Measurements from ENCODE around the gene VIM.
"Not testable (repeated sequence)": the region's sequence is repeated elsewhere in the genome, so short reads cannot be mapped to it uniquely, and the experiment has no call there.

VIM gene

DNA sequence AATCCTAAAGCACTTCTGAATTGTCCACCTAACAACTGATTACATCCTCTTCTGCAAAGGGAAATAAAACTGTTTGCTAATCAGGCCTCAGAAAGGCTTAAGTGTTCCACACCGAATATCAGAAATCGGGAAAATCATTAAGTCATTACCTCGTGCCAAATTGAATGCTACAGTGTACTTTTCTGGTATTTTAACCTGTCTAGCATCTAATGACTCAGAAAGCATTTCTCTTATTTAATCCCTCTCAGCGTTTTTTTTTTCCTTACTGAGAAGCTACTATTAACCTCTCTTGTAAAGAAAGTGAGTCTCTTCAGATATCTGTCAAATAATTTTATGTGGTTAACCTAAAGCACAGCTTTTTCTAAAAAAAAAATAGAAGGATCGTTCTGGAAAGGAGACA lies 28.6 kb downstream of the VIM start:
- no peak for DNase-seq (ENCODE audit: low spot score)

GRCh38 chr10:17257466-17258321 lies 29.7 kb downstream of the VIM start:
- peak; percentile 58 for DNase-seq (ENCODE audit: low spot score)

GRCh38 chr10:17262502-17262901 lies 34.5 kb downstream of the VIM start:
- DNase-seq (ENCODE audit: low spot score), result no peak

- no peak for DNase-seq (ENCODE audit: low spot score)
These were observed 35.5 kb downstream of the VIM start for GRCh38 chr10:17263580-17263979.

- no peak for DNase-seq (ENCODE audit: low spot score)
These were observed 37.4 kb downstream of the VIM start for GRCh38 chr10:17265468-17265867.

DNA sequence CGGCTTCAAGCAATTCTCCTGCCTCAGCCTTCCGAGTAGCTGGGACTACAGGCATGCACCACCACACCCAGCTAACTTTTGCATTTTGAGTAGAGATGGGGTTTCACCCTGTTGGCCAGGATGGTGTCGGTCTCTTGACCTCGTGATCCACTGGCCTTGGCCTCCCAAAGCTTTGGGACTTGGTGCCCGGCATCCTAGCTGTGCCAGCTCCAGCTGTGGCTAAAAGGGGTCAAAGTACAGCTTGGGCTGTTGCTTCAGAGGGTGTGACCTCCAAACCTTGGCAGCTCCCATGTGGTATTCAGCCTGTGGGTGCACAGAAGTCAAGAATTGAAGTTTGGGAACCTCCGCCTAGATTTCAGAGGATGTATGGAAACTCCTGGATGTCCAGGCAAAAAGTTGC lies 38.5 kb downstream of the VIM start:
- DNase-seq (ENCODE audit: low spot score), result not testable (repeated sequence)

DNA sequence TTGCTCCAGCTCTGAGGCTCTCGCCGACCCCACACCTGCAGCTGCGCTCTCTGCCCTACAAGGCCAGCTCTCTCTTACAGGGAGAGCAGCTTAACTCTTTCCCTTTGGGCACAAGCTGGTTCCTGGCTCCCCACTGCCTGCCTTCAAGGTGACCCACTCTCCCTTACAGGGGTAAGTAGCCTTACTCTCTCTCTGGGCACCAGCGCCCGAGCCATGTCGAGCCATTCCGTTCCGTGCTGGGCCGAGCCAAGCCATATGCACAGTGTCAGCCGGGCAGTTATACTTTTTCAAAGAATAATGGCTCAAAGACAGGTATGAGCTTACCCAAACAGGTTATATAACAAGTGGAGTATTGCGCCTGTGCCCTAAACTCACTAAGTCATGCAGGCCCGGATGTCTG lies 44.6 kb downstream of the VIM start:
- DNase-seq (ENCODE audit: low spot score), result no peak

DNA sequence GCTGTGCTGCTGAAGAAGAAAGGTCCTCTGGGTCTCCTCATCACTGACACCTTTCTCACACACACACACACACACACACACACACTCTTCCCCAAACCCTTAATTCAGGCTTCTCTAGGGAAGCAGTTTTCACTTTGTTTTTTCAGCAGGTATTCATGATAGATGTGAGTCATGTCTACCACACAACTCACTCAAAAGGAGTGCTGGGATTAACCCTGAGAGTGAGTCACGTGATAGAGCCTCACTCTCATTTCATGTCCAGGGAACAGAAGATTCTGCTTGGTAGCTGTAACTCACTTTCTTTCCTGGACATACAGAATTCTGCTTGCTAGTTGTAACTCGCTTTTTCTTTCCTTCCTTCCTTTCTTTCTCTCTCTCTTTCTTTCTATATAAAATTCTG lies 45.4 kb downstream of the VIM start:
- DNase-seq (ENCODE audit: low spot score), result no peak

DNA sequence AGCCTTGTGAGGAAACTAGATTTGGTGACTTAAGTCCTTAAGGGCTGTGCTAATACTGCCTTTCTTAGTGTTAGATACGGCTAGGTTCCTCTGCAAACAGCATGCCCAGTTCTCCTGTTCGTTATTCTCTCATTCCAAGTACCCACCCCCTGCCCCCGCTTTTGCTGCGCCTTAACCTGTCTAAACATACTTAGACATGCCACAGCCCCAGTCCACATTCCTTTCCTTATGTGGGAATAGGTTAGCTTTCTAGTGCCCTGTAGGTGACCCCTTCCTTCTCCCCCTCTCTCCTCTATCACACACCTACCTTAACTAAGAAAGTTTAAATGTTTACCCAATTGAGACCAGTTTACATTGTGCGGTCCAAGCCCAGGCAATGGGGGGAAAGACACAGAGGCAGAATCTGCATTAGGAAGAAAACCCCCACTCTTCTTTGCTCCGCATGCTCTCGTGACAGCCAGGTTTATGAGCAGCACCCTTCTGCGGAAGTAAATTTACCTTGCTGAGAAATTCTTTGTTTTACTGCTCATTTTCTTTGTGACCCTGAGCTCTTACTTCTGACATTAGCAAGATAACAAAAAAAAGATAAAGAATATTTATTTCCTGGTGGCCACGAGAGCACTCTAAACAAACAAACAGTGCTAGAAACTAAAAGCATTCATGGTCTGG lies 48.8 kb downstream of the VIM start:
- no peak for DNase-seq (ENCODE audit: low spot score)

DNA sequence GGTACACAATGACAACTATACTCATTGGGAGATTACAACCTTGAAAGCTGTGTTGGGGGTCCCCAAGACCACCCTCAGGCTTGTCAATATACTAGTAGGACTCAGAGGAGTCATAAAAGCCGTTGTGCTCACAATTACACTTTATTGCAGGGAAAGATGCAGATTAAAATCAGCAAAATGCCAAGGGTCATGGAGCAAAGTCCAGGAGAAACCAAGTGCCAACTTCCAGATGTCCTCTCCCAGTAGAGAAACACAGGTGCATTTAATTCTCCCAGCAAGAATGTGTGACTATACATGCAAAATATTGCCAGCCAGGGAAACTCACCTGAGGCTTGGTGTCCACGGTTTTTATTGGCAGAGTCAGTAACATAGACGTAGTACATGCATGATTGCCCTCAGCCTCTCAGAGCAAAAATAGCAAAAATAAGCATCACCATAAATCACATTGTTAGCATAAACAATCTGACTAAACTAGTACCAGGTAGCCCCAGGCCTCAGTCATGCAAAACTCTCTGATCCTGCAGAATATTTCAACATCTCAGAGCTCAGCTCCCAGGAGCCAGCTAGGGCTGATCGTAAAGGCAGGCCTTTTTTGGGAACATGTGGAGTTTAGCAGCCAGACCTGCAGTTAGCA lies 50.7 kb downstream of the VIM start:
- DNase-seq (ENCODE audit: low spot score), result no peak

GRCh38 chr10:17282311-17282710 lies 54.3 kb downstream of the VIM start:
- DNase-seq (ENCODE audit: low spot score), result no peak

DNA sequence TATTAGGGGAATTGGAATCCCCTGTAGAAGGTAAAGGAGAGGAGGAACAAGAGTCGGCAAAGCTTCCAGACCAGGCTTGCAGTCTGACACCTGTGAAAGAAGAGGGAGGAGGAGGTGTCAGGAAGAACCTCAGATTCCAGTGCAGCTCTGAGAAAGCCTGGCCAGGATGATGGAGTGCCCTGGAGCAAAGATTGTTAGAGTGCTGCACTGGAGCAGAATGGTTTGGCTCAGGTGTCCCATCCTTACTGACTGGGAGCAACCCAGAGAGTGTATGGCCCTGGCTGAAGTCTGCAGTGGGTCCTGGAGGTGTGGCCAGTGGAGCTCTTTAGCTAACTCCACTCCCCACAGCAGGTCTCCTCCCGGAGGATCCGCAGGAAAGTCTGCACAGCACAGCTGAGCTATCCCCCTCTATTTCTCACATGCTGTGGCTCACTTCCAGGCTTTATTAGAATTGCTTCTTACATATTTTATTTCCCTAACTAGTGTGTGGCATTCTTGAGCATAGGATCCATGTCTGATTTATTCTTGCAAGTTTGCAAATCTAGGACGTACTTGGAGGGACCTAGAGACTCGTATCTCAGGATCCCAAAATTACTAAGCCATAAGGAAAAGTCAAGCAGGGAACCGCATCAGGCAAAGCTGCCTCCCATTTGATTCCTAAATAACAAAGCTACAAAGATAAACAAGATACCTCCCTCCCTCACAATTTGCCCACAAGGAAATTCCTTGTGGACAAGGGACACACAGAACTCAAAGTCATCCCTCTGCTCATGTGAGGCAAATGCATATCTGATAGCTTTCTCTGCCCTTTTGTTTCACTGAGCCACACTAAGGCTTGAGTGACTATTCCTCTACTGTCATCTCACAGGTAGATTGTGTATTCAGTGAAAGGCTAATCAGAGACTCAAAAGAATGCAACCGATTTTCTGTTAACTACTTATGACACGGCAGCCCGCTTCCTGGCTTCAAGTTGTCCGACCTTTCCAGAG lies 58.8 kb downstream of the VIM start:
- DNase-seq (ENCODE audit: low spot score), result no peak

All from globus pallidus (tissue), 1 donor.